HG02588 (cell line): Measurements from ENCODE around the gene GINS1.
A peak's percentile ranks its signal among the peaks of the same experiment; 100 is the strongest.
"Not testable (repeated sequence)": the region's sequence is repeated elsewhere in the genome, so short reads cannot be mapped to it uniquely, and the experiment has no call there.

Experiments
- ATAC-seq: cut with Tn5 transposase; IDR thresholded peaks from one replicate; pipeline ENCODE4 v1.9.1; 2021; ENCODE audit warnings: mild to moderate bottlenecking, moderate library complexity; ENCODE audit not compliant: unreplicated experiment

The GINS1 gene

GRCh38 chr20:25389858-25390537 is 17.5 kb upstream of the GINS1 start:
- ATAC-seq, result peak; percentile 21

GRCh38 chr20:25390538-25391528 is 16.6 kb upstream of the GINS1 start, which contains the start of gene ABHD12:
TSS of gene ABHD12 (minus strand) at chr20:25390835. CDS start at chr20:25390703, 132 bp downstream.
- peak; percentile 90 for ATAC-seq

- ATAC-seq, result no peak
Observed at GRCh38 chr20:25394276-25394675, 13.2 kb upstream of the GINS1 start.

- no peak for ATAC-seq
Observed at GRCh38 chr20:25394996-25395395, 12.5 kb upstream of the GINS1 start.

DNA sequence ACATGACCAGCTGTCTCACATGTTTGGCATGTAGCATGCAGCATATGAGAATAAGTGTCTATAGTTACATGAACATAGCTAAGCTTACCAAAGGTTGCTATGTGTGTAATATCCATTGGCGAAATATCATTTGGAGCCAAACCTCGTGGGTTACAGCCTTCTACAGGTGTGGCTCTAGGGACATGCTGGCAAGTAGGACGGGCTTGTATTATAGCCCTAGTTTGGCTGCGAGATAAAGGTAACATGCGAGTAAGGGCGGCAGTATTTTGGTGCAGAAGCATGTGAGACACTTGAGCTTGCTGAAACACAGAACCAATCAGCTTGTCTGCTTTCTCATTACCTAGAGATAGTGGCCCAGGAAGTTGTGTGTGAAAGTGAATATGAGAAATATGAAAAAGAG is 10.4 kb upstream of the GINS1 start:
- ATAC-seq, result no peak

DNA sequence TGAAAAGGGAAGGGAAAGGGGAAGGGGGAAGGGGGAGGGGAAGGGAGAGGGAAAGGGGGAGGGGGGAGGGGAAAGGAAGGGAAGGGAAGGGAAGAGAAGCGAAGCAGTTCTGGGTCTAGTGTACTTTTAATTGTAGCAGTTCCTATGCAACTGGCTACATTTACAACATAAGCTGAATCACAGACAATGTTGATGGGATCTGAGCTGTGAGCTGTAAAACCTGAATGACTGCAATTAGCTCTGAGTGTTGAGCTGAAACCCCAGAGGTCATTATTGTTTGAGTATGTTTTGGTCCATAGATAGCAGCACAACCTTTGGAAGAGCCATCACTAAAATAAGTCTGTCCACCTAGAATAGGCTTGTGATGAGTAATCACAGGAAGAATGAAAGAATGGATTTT is 9.7 kb upstream of the GINS1 start:
- ATAC-seq, result no peak

- ATAC-seq, result no peak
Observed at GRCh38 chr20:25398376-25399036, 9.0 kb upstream of the GINS1 start.

- ATAC-seq, result peak; percentile 49
Observed at GRCh38 chr20:25399037-25399430, 8.4 kb upstream of the GINS1 start.

DNA sequence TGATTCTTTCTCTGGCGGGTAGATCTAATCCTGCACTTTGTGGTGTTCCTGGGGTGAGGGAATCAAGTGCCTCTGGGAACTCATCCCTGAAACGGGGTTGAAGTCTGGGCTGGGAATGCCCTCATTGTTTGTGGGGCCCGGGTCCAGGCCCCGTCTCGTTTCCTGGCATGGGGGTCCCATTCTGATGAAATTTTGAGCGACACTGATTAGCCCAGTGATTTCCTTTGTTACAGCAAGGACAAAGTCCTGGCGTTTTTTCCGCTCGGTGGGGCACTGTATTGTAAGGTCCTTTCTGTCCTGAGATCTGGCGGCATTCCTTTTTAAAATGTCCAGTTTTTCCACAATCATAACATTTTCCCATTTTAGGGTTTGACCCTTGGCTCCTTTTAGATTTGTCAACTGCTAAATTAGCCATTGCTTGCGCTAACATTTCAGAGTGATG is 7.2 kb upstream of the GINS1 start:
- ATAC-seq, result not testable (repeated sequence)

GRCh38 chr20:25402583-25402982 is 4.9 kb upstream of the GINS1 start:
- no peak for ATAC-seq

DNA sequence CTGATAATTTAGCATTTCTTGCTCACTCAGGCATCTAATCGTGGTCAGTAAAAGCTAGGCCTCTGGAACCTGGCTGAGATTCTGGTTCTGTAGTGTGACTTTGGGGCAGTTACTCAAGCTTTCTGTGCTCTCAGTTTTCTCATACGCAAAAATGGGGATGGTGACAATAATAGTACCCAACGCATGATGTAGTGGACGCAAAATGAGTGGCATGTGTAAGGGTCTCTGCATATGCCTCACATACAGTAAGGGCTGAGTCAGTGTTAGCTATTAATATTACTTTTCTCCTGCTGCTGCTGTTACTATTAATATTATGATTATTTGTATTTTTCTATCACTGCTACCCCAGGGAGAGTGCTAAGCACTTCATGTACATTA is 686 bp downstream of the GINS1 start:
- ATAC-seq, result no peak

DNA sequence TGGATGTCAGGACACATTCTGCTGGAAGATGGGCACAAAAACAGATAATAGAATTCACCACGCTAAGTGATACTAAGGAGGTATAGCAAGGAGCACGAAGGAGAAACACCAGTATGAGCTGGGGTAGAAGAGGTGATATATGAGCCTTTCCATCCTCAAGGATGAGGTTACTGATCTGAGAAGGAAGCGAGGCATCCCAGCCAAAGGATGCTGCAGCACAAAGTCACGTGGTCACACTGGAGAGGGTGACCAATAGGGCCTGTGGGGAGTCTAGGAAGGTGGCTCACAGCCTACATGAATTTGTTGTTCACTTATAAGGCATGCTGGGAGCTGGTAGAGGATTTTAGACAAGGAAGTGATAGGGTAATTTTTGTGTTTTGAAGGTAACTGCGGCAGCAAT is 1.4 kb downstream of the GINS1 start:
- ATAC-seq, result no peak

- ATAC-seq, result no peak
Observed at GRCh38 chr20:25418776-25419175, 11.3 kb downstream of the GINS1 start.

DNA sequence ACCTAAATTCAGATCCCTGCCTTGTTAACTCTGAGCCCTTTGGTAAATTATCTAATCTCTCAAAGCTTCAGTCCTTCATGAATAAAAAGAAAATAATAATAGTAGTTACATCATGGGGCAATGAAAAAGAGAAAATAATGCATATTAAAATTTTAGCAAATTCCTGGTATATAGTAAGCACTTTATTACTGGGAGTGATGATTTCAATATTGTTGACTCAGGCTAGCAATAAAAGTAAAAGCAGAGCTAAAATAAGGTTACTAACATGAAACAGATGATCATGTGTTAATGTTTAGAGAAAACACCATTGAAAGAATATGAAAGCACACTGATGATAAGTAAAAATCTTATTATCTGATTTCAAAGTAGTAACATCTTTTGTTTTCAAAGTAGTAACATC is 13.6 kb downstream of the GINS1 start:
- ATAC-seq, result no peak

DNA sequence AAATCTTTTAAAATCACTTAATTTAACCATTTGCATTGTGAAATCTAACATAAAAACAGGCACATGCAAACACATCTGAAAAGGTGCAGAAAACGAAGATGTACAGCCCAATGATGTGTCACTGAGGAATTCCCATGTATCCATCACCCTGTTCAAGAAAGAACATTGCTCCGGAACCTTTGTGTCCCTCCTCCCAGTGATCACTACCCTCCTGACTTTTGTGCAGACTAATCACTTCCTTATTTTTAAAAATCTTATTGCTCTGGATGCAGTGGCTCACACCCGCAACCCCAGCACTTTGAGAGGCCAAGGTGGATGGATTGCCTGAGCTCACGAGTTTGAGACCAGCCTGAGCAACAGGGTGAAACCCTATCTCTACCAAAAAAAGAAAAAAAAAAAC is 14.6 kb downstream of the GINS1 start:
- ATAC-seq, result no peak

- no peak for ATAC-seq
Observed at GRCh38 chr20:25424536-25424935, 17.1 kb downstream of the GINS1 start.

- ATAC-seq, result no peak
Observed at GRCh38 chr20:25437153-25437581, 29.7 kb downstream of the GINS1 start.

DNA sequence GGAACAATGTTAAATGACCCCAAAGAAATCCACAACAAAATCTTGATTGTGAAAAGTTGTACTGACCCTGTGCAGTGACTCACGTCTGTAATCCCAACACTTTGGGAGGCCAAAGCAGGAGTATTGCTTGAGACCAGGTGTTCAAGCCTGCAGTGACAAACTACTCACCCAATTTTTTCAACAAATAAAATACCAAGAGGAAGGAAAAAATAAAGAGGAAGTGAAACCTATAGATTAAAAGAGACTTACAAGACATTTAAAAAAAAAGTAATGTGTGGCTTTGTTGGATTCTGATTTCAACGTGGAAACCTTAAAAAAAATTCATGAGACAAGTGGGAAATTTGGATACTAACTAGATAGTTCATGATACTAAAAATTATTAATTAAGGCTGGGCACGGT is 31.9 kb downstream of the GINS1 start:
- no peak for ATAC-seq

DNA sequence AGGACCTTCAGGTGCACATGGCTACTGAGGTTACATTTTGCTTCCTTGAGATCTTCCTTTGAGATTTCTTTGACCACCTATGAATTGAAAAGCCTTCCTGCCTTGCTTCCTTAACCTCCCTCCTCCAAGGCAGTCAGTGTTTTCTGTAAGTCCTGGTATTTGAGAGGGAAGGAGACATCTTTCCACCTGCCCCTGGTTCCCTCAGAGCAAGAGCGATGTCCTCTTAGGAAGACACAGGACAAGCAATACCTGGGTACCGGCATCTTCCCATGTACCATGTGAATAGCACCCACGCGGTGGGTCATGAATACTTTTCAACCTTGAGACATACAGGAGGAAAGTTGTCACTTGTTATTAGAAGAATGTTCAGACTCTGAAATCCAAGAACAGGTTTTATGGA is 37.1 kb downstream of the GINS1 start:
- no peak for ATAC-seq

DNA sequence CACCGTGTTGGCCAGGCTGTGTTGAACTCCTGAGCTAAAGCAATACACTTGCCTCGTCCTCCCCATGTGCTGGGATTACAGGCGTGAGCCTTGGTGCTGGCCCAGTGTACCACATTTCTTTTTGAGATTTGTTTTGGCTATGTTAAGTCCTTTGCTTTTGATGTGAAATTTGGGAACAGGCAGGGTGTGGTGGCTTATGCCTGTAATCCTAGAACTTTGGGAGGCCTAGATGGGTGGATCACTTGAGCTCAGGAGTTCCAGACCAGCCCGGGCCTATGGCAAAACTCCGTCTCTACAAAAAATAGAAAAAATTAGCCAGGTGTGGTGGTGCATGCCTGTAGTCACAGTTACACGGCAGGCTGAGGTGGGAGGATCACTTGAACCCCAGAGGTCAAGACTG is 40.2 kb downstream of the GINS1 start:
- ATAC-seq, result no peak

GRCh38 chr20:25452333-25452732 is 44.9 kb downstream of the GINS1 start:
- ATAC-seq, result no peak
